HG02840 (cell line): ENCODE data around the gene AP1AR.
A peak's percentile ranks its signal among the peaks of the same experiment; 100 is the strongest.
"Not testable (repeated sequence)": the region's sequence is repeated elsewhere in the genome, so short reads cannot be mapped to it uniquely, and the experiment has no call there.

Source experiments
- ATAC-seq: cut with Tn5 transposase; IDR thresholded peaks from one replicate; pipeline ENCODE4 v1.9.1; 2021; ENCODE audit warnings: mild to moderate bottlenecking, moderate library complexity, moderate number of reproducible peaks; ENCODE audit not compliant: unreplicated experiment, low FRiP score

AP1AR gene

GRCh38 chr4:112309263-112309791 lies 77.7 kb downstream of the AP1AR start:
- ATAC-seq: not testable (repeated sequence)

GRCh38 chr4:112311516-112311915 lies 79.9 kb downstream of the AP1AR start:
- no peak for ATAC-seq

GRCh38 chr4:112312610-112313239 lies 81.1 kb downstream of the AP1AR start:
- ATAC-seq: peak; percentile 97

- no peak for ATAC-seq
These were observed 83.9 kb downstream of the AP1AR start for GRCh38 chr4:112315446-112315845.

- ATAC-seq: no peak
These were observed 84.8 kb downstream of the AP1AR start for GRCh38 chr4:112316360-112316759.

- ATAC-seq: peak; percentile 98
These were observed 86.9 kb downstream of the AP1AR start for GRCh38 chr4:112318239-112319142.
